HG02759 (cell line): ENCODE data around the gene POLR1G.
"Not testable (repeated sequence)": the region's sequence is repeated elsewhere in the genome, so short reads cannot be mapped to it uniquely, and the experiment has no call there.

Experiments
- ATAC-seq: cut with Tn5 transposase; IDR thresholded peaks from one replicate; pipeline ENCODE4 v1.9.1; 2021; ENCODE audit warnings: mild to moderate bottlenecking, moderate library complexity; ENCODE audit not compliant: unreplicated experiment

Gene POLR1G

DNA sequence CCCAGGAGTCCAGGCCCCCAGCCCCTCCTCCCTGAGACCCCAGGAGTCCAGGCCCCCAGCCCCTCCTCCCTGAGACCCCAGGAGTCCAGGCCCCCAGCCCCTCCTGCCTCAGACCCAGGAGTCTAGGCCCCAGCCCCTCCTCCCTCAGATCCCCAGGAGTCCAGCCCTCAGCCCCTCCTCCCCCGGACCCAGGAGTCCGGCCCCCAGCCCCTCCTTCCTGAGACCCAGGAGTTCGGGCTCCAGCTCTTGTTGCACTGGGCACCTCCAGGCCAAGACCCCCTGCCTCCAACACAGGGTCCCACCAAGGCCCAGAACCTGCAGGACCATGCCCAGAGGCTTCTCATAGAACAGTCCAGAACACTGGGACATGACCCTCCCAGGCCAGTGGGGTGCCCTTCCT is 13.5 kb downstream of the POLR1G start:
- ATAC-seq = no peak

DNA sequence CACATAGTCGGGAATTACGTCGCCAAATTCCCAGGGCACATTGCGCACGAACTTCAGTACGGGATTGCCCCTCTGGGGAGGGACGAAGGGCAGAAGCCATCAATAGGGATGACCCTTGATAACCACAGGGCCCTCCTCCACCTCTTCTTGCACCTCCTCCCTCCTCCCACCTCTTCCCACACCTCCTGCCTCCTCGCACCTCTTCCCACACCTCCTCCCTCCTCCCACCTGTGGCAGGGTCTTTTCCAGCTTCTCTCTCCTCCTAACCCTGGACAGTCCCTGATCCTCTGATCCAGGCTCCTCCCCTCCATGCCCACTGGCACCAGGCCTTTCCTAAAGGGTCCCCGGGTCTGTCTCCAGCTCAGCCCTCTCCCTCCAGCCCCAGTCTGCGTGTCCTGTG is 13.9 kb downstream of the POLR1G start:
- ATAC-seq = no peak

DNA sequence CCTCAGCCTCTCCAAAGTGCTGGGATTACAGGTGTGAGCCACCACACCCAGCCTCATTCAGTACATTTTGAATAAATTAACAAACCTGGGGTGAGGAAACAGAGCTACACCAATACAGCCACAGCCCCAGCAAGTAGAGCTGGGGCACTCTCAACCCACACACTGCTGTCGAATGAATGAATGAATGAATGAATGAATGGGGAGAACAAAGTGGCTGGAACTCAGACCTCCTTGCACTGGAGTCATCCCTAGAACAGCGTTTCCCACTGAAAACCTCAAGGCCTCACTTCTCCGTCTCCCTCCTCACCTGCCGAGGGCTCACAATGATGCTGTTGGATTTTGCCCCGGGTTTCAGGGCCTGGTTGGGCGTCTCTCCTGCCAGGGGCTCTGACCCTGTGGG is 14.4 kb downstream of the POLR1G start:
- ATAC-seq = no peak

DNA sequence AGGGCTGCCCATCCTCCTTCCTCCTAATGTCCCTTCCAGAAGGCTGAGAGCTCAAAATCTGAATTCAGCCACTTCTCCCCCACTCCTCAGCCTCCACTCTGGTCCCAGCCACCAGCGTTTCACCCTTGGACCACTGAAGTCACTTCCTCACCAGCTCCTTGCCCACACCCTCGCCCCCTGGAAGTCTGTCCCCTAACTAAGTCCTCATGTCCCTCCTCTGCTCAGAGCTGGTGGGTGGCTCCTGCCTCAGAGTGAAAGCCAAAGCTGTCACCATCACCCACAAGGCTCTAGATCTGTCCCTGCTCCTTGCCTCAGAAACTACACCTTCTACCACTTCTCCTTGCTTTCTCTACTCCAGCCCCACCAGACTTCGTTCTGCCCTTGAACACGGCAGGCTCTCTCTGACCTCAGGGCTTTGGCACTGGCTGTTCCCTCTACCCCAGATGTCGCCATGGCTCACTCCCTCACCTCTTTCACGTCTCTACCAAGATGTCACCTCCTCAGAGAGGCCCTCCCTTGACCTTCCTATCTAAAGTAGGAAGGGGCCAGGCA is 15.6 kb downstream of the POLR1G start:
- ATAC-seq = no peak

DNA sequence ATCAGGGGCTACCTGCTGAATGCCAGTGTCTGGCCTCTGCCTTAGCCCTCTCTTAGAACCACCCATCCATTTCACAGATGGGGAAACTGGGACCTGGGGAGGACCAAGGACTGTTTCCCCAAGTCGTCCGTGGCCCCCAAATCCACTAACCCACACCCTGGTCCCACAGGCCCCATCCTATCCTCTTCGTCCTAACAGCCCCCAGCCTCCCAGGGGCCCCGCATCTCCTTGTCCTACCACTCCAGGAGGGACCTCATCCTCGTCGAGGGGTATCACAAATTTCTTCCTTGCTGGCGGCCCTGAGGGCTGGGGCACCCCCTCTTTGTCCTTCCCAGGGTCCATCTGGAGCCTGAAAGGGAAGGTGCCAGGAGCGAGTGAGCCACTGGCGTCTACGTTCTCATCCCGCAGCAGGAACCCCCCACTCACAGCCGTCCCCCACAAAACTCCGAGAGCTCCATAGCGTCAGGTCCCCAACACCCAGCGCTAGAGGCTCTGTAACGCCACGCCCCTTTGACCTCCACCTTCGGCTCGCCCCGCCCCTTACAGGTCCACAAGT is 16.7 kb downstream of the POLR1G start:
- no peak for ATAC-seq

DNA sequence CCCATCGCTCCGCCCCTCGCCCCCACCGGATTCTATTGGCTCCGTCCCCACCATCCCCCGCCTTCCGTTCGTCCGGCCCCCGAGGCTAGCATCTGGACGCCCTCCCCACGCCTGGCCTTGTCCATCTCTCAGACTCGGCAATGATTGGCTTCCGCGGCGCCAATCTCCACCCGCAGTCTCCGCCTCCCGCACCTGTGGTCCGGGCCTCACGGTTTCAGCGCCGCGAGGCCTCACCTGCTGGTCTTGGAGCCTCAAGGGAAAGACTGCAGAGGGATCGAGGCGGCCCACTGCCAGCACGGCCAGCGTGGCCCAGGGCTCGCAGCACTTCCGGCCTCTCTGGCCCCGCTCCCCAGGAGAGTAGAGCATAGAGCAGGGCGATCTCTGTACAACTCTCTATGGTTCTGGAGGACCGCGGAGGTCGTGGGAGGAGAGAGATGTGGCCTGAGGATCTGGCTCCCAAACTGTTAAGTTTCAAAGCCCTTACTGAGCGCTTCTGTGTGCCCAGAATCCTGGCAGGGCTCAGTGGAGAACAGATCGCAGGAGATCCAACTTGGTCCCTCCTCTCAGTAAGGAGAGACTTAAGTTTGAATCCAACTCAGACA is 17.2 kb downstream of the POLR1G start, which contains the start of gene ERCC1:
Gene ERCC1 (minus strand): TSS at position 329 of the 602 bp plus-strand sequence. CDS start 543 bp downstream, outside the sequence.
- ATAC-seq = peak; percentile 62

DNA sequence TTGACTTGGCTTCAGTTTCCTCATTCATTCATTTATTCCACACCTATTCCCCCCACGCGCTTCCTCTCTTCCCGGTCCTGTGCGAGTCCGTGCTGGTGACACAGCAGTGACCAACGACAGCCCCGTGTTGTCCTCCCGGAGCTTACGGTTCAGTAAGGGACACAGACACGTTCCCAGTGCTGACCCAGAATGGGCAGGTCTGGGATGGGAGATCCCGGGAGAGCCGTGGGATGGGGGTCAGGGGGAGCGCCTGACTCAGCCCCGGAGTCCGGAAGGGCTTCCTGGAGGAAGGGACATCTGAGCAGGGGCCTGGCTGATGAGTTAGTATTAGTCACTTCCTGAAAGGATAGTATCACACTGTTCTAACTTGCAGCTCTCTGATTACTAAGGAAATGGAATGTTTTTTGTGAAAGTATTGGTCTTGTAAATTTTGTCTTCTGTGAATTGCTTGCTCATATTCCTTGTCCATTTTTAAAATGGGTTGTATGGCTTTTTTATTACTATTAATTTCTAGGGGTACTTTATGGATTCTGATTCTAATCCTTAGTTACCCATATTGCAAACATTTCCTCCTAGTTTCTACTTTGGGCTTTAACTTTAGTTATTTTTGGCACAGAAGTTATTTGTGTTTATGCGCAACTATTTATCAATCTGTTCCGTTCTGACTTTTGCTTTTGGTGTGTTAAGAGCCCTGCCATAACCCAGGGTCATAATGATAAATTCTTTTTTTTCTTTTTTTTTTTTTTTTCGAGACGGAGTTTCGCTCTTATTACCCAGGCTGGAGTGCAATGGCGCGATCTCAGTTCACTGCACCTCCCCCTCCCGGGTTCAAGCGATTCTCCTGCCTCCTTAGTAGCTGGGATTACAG is 18.0 kb downstream of the POLR1G start:
- ATAC-seq = no peak

DNA sequence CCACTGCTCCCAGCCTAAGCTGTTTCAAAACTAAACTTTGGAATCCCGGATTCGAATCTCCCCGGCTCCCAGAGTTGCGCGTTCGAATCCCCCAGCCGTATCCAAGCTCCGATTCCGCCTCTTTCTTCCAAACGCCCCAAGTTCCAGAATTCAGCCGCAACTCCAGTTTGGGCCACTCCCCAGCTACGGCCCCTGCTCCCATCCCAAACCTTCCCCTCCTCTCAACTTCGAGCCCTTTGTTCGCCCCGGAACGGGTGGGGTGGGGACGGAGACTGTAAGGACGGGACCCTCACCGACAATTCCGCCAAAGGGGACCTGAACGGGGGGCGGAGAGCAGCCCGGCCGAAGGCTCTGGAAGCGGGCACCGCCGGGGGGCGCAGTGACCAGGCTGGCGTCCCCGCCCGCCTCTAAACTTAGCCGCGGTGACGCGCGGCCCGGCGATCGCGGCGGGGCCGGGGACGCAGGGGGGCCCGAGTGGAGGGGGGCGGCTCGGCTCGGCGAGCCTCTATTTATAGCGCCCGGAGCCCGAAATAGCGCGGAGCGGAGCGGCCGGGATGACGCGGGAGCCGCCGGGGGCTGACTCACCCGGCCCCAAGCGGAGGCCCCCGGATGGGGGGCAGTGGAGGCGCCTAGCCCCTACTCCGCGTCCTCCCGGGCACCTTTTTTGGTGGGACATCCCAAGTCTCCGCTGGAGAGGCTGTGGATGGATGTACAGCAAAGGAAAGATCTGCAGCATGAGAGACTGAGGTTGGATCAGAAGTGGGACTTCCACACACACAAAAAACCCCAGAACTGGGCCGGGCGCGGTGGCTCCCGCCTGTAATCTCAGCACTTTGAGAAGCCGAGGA is 22.2 kb downstream of the POLR1G start:
- ATAC-seq = no peak

DNA sequence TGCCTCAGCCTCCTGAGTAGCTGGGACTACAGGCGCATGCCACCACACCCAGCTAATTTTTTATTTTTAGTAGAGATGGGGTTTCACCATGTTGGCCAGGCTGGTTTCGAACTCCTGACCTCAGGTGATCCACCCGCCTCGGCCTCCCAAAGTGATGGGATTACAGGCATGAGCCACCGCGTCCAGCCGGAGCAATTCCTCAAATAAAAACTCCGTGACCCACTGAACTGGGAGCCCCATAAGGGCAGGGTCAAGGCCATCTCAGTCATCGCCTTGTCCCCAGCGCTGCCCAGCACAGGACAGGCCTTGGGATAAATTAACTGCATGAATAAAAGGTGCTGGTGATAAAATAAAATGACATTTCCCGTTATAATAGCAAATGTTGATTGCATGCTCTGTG is 23.5 kb downstream of the POLR1G start:
- ATAC-seq = not testable (repeated sequence)

DNA sequence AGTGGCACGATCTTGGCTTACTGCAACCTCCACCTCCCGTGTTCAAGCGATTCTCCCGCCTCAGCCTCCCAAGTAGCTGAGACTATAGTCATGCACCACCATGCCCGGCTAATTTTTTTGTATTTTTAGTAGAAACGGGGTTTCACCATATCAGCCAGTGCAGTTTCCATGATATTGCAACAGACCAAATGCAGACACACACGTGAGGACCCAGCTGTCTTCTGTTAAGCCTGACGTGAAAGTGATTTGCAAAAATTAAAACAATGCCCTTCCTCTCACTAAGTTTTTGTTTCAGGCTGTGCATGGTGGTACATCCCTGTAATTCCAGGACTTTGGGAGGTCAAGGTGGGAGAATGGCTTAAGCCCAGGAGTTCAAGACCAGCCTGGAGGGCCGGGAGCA is 24.6 kb downstream of the POLR1G start:
- not testable (repeated sequence) for ATAC-seq

DNA sequence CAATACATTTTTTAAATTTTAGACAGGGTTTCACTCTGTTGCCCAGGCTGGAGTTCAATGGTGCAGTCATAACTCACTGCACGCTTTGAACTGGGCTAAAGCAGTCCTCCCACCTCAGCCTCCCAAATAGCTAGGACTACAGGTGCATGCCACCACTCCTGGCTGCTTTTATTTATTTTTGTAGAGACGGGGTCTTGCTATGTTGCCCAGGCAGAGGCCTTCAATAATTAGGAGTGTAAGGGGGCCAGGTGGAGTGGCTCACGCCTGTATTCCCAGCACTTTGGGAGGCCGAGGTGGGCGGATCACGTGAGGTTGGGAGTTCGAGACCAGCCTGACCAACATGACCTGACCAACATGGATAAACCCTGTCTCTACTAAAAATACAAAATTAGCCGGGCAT is 26.1 kb downstream of the POLR1G start:
- not testable (repeated sequence) for ATAC-seq

DNA sequence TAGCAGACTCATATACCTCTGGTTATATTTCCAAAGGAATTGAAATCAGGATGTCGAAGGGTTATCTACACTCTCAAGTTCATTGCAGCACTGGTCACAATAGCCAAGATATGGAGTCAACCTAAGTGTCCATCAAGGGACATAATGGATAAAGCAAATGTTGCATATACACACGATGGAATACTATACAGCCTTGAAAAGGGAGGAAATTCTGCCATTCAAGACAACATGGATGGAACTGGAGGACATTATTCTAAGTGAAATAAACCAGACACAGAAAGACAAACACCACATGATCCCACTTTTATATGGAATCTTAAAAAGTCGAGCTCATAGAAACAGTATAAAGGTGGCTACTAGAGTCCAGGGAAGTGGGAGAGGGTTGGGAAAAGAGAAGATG is 30.9 kb downstream of the POLR1G start:
- no peak for ATAC-seq

DNA sequence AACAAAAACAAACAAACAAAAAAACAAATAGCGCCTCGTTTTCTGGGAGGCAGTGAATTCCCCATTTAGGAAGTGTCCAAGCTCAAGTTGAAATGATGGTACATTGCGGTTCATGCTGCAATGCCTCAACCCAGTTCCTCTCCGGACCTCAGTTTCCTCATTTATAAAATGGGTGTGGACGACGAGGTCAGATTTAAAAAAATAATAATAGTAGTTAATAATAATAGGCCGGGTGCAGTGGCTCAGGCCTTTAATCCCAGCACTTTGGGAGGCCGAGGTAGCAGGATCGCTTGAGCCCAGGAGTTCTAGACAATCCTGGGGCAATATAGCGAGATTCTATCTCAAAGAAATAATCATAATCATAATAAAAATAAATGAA is 32.7 kb downstream of the POLR1G start:
- ATAC-seq = no peak

DNA sequence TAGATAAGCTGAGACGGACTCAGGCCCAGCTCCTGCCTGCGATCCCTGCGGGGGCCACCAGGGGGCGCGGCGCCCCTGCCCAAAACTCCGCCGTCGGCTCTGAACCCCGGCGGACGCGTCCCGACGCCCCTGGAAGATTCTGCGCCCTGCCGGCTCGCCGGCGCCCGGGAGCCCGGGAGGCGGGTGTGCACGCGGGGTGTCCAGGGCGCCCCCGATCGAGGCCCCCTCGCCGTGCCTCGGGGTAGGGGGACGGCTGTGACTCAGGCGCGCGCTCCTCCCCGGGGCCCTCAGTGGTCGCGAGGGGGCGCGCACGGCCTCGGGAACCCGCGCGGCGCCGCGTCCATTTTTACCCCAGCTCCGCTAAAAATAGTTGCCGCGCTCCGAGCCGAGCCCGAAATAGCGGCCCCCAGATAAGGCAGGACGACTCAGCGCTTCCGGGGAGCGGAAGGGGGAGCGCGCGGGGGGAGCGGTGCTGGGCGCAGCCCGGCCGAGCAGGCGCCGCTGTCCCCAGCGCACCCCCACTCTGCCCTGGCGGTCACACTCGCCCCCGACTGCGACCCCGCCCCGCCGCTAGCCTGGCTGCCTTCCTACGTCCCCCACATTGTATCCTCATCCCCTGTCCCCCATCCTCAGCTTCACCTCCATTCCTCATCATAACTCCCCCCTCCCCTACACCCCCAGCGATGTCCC is 33.3 kb downstream of the POLR1G start:
- peak; percentile 62 for ATAC-seq

DNA sequence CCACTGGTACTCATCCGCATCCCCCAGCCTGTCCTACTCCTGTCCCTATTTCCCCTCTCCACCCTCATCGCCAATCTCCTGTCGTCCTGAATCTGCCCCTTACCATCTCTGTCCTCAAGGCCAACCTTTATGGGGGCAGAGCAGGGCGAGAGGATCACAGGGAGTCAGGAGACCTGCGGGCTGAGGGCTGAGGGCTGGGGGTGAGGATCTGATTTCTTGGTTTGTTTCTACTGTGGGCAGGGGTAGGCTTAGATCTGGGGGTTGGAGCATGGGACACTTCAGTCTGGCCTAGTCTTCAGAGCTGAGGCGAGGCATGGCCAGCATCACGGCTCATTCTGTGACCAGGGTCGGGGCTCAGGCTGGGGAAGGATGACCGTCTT is 33.8 kb downstream of the POLR1G start:
- no peak for ATAC-seq

DNA sequence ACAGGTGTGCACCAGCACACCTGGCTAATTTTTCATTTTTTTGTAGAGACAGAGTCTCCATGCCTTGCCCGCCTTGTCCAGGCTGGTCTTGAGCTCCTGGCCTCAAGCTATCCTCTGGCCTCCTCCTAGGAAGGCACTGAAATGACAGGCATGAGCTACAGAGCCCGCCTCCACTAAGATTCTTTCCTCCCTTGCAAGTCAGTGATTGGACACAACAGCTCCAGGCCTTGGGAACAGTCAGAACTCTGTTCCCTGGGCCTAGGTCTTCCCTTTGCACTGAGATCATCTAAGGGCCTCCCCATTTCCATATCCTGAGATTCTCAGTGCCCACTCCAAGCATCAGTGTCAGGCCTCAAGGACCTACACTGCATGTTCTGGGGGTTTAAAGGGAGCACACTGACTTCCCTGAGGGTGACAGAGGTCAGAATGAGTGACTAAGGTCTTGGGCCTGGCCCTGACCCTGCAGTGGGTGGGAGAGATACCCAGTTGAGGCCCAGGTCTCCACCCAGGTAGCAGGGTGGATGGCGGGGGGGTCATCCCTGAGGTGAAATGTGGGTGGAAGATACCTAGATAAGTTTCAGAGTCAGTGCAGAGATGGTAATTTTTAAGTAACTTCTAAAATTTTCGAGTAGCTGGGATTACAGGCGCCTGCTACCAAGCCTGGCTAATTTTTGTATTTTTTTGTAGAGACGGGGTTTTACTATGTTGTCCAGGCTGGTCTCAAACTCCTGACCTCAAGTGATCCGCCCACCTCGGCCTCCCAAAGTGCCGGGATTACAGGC is 34.6 kb downstream of the POLR1G start:
- no peak for ATAC-seq

DNA sequence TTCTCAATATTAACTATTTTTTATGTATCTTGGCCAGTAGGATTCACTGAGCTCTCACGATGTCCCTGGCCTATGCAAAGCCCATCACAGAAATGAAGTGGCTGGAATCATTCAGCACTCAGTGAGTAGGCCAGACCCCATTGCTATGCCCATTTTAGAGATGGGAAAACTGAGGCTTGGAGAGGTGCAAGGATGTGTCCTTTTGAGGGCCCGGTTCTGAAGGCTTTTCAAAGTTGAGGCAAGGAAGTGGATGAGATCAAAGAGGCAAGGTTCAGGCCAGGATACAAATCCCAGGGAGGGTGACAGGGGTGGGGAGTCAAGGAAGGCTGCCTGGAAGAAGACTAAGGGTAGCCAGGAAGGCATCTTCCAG is 35.9 kb downstream of the POLR1G start:
- ATAC-seq = no peak

DNA sequence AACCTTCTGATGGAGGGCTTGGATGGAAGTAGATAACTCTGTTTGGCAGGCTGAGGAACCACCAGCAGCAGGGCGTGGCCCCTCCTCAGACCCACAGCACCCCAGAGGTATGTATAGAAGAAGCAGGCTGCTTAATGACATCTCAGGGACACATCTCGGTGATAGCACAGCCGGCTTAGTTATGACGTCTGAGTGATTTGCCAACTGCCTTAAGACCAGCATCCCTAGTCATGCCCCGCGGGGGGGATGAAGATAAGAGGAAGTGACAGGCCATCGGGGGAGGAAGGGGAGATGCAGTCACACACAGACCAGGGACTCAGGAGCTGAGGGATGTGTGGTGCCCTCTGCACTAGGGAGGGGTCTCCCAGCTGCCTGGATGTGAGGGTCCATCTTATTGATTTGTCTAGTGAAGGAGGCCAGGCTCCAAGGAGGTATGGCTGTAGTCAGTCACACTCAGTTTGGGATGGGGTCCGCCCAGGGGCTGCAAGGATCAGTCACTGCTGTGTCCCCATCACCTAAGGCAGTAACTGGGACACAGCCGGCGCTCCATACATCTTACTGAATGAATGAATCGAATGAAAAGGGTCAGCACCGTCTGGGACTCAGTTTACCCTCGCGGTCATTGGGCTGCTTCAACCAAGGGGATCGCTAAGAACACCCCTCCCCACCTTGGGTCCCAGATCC is 36.5 kb downstream of the POLR1G start:
- no peak for ATAC-seq
